ENCODE data around the gene CLASP1.

GRCh38 chr2:121505005-121505404 is 144.3 kb downstream of the CLASP1 start:
- TF ChIP-seq POLR2A (IDR thresholded peaks at IDR 0.05) = no peak
- TF ChIP-seq, protein P1, sequence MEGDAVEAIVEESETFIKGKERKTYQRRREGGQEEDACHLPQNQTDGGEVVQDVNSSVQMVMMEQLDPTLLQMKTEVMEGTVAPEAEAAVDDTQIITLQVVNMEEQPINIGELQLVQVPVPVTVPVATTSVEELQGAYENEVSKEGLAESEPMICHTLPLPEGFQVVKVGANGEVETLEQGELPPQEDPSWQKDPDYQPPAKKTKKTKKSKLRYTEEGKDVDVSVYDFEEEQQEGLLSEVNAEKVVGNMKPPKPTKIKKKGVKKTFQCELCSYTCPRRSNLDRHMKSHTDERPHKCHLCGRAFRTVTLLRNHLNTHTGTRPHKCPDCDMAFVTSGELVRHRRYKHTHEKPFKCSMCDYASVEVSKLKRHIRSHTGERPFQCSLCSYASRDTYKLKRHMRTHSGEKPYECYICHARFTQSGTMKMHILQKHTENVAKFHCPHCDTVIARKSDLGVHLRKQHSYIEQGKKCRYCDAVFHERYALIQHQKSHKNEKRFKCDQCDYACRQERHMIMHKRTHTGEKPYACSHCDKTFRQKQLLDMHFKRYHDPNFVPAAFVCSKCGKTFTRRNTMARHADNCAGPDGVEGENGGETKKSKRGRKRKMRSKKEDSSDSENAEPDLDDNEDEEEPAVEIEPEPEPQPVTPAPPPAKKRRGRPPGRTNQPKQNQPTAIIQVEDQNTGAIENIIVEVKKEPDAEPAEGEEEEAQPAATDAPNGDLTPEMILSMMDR (IDR thresholded peaks at IDR 0.05) = no peak
